Caki2 (cell line): Measurements from ENCODE around the gene ST6GALNAC5. TPM values are rescaled to one million over a fixed set of nuclear protein-coding genes. Genes with fewer than 3 reads are reported as not detected.
"Not testable (repeated sequence)": the region's sequence is repeated elsewhere in the genome, so short reads cannot be mapped to it uniquely, and the experiment has no call there.

Experiments
- DNase-seq: peaks from one replicate; pipeline ENCODE4 v3.0.0-alpha.2; 2015; ENCODE audit warnings: low read depth
- in situ Hi-C: cut with HindIII; loops from 2 replicates; pipeline ENCODE4 v1.10.0; 2016; ENCODE audit warnings: low sequenced_read_pairs, low pct_unique_long_range_greater_than_20kb, mixed read lengths
- total RNA-seq: library from RNA; depleted of rRNA; stranded (reverse); fragments of >200 nt; shearing (Covaris generic); gene quantifications from 2 replicates; pipeline ENCODE4 v1.2.3, GENCODE V29; 2014; ENCODE audit warnings: low replicate concordance; rRNA removed

The ST6GALNAC5 gene
- total RNA-seq = not detected in 2 replicates

- DNase-seq = no peak
- in situ Hi-C loops = no loop called here
Measured at GRCh38 chr1:76867342-76868130, at the start of gene ST6GALNAC5. ST6GALNAC5 (plus strand) TSS chr1:76867480.

GRCh38 chr1:76820028-76820427 is 47.3 kb upstream of the ST6GALNAC5 start:
- in situ Hi-C loops = no loop called here

GRCh38 chr1:76822961-76823360 is 44.3 kb upstream of the ST6GALNAC5 start:
- in situ Hi-C loops, DNase-seq: not testable (repeated sequence)

More at GRCh38 chr1:76820028-76820427, 47.3 kb upstream of the ST6GALNAC5 start:
- DNase-seq = no peak

- no peak for DNase-seq
- in situ Hi-C loops = no loop called here
Measured at GRCh38 chr1:76824106-76824505, 43.2 kb upstream of the ST6GALNAC5 start.

GRCh38 chr1:76826072-76826845 is 41.0 kb upstream of the ST6GALNAC5 start:
- no peak for DNase-seq
- in situ Hi-C loops = no loop called here

GRCh38 chr1:76827066-76827465 is 40.2 kb upstream of the ST6GALNAC5 start:
- in situ Hi-C loops = no loop called here

GRCh38 chr1:76830373-76830772 is 36.9 kb upstream of the ST6GALNAC5 start:
- in situ Hi-C loops = no loop called here
- no peak for DNase-seq

More at GRCh38 chr1:76827066-76827465, 40.2 kb upstream of the ST6GALNAC5 start:
- no peak for DNase-seq

- DNase-seq = no peak
Measured at GRCh38 chr1:76832521-76832920, 34.8 kb upstream of the ST6GALNAC5 start.

GRCh38 chr1:76833151-76833550 is 34.1 kb upstream of the ST6GALNAC5 start:
- in situ Hi-C loops = no loop called here
- no peak for DNase-seq

More at GRCh38 chr1:76832521-76832920, 34.8 kb upstream of the ST6GALNAC5 start:
- in situ Hi-C loops = no loop called here

- in situ Hi-C loops = no loop called here
- DNase-seq = no peak
Measured at GRCh38 chr1:76833856-76834255, 33.4 kb upstream of the ST6GALNAC5 start.

- no peak for DNase-seq
- in situ Hi-C loops = no loop called here
Measured at GRCh38 chr1:76835203-76835602, 32.1 kb upstream of the ST6GALNAC5 start.

GRCh38 chr1:76840278-76840677 is 27.0 kb upstream of the ST6GALNAC5 start:
- DNase-seq = no peak
- in situ Hi-C loops = no loop called here

GRCh38 chr1:76841460-76841859 is 25.8 kb upstream of the ST6GALNAC5 start:
- no peak for DNase-seq
- in situ Hi-C loops = no loop called here

GRCh38 chr1:76843821-76844464 is 23.3 kb upstream of the ST6GALNAC5 start:
- in situ Hi-C loops = no loop called here
- DNase-seq = no peak

- DNase-seq = no peak
- in situ Hi-C loops = no loop called here
Measured at GRCh38 chr1:76854255-76854654, 13.0 kb upstream of the ST6GALNAC5 start.

GRCh38 chr1:76856104-76856503 is 11.2 kb upstream of the ST6GALNAC5 start:
- in situ Hi-C loops = no loop called here
- DNase-seq = no peak

GRCh38 chr1:76857138-76857537 is 10.1 kb upstream of the ST6GALNAC5 start:
- no peak for DNase-seq
- in situ Hi-C loops = no loop called here

- DNase-seq = no peak
- in situ Hi-C loops = no loop called here
Measured at GRCh38 chr1:76857973-76858372, 9.3 kb upstream of the ST6GALNAC5 start.

- in situ Hi-C loops = no loop called here
- no peak for DNase-seq
Measured at GRCh38 chr1:76861149-76861548, 6.1 kb upstream of the ST6GALNAC5 start.
